SK-N-SH (cell line): ENCODE data around the gene SUN5.

Source experiments
- JUND ChIP-seq: IDR thresholded peaks from 2 replicates; pipeline ENCODE4 v1.4.0; 2012
- MXI1 ChIP-seq: IDR thresholded peaks from 2 replicates; pipeline ENCODE4 v1.6.1; 2012; ENCODE audit warnings: mild to moderate bottlenecking, low read depth, low read length, improper control_type of control experiment
- POLR2AphosphoS5 ChIP-seq: IDR thresholded peaks from 2 replicates; pipeline ENCODE4 v1.6.1; 2012; ENCODE audit warnings: low read depth, low read length
- RFX5 ChIP-seq: IDR thresholded peaks from 2 replicates; pipeline ENCODE4 v1.6.1; 2012; ENCODE audit warnings: mild to moderate bottlenecking, improper control_type of control experiment, low read length
- SMC3 ChIP-seq: IDR thresholded peaks from 2 replicates; pipeline ENCODE4 v1.6.1; 2012; ENCODE audit warnings: low read depth, low read length, improper control_type of control experiment
- TAF1 ChIP-seq: IDR thresholded peaks from 2 replicates; pipeline ENCODE4 v1.6.1; 2012; ENCODE audit warnings: low read depth, mild to moderate bottlenecking, low read length, moderate library complexity, borderline replicate concordance
- YY1 ChIP-seq: IDR thresholded peaks from 2 replicates; pipeline ENCODE4 v1.4.0; 2012; ENCODE audit warnings: low read depth, mild to moderate bottlenecking
- ZBTB33 ChIP-seq: IDR thresholded peaks from 2 replicates; pipeline ENCODE4 v1.4.0; 2012; ENCODE audit warnings: low read depth, borderline replicate concordance
- TF ChIP-seq, protein P1 (sequence below): fragments of 200-600 bp; sonication (generic); IDR thresholded peaks from 2 replicates; pipeline ENCODE4 v1.6.1; 2017; ENCODE audit warnings: antibody characterized with exemption, mild to moderate bottlenecking, moderate library complexity
- TF ChIP-seq, protein P2 (sequence below): IDR thresholded peaks from 2 replicates; pipeline ENCODE4 v1.6.1; 2012; ENCODE audit warnings: mild to moderate bottlenecking, low read depth, low read length, moderate library complexity

GRCh38 chr20:32963176-32963575 lies 41.1 kb downstream of the SUN5 start:
- TF ChIP-seq, protein P1, sequence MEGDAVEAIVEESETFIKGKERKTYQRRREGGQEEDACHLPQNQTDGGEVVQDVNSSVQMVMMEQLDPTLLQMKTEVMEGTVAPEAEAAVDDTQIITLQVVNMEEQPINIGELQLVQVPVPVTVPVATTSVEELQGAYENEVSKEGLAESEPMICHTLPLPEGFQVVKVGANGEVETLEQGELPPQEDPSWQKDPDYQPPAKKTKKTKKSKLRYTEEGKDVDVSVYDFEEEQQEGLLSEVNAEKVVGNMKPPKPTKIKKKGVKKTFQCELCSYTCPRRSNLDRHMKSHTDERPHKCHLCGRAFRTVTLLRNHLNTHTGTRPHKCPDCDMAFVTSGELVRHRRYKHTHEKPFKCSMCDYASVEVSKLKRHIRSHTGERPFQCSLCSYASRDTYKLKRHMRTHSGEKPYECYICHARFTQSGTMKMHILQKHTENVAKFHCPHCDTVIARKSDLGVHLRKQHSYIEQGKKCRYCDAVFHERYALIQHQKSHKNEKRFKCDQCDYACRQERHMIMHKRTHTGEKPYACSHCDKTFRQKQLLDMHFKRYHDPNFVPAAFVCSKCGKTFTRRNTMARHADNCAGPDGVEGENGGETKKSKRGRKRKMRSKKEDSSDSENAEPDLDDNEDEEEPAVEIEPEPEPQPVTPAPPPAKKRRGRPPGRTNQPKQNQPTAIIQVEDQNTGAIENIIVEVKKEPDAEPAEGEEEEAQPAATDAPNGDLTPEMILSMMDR: no peak
- TF ChIP-seq YY1 (no peak), POLR2AphosphoS5 (no peak), JUND (no peak), RFX5 (no peak), SMC3 (no peak), ZBTB33 (no peak), TAF1 (no peak), MXI1 (no peak)
- TF ChIP-seq, protein P2, sequence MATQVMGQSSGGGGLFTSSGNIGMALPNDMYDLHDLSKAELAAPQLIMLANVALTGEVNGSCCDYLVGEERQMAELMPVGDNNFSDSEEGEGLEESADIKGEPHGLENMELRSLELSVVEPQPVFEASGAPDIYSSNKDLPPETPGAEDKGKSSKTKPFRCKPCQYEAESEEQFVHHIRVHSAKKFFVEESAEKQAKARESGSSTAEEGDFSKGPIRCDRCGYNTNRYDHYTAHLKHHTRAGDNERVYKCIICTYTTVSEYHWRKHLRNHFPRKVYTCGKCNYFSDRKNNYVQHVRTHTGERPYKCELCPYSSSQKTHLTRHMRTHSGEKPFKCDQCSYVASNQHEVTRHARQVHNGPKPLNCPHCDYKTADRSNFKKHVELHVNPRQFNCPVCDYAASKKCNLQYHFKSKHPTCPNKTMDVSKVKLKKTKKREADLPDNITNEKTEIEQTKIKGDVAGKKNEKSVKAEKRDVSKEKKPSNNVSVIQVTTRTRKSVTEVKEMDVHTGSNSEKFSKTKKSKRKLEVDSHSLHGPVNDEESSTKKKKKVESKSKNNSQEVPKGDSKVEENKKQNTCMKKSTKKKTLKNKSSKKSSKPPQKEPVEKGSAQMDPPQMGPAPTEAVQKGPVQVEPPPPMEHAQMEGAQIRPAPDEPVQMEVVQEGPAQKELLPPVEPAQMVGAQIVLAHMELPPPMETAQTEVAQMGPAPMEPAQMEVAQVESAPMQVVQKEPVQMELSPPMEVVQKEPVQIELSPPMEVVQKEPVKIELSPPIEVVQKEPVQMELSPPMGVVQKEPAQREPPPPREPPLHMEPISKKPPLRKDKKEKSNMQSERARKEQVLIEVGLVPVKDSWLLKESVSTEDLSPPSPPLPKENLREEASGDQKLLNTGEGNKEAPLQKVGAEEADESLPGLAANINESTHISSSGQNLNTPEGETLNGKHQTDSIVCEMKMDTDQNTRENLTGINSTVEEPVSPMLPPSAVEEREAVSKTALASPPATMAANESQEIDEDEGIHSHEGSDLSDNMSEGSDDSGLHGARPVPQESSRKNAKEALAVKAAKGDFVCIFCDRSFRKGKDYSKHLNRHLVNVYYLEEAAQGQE: no peak
